ENCODE data around the gene TJP1.
"Not testable (repeated sequence)": the region's sequence is repeated elsewhere in the genome, so short reads cannot be mapped to it uniquely, and the experiment has no call there.

TJP1 gene

DNA sequence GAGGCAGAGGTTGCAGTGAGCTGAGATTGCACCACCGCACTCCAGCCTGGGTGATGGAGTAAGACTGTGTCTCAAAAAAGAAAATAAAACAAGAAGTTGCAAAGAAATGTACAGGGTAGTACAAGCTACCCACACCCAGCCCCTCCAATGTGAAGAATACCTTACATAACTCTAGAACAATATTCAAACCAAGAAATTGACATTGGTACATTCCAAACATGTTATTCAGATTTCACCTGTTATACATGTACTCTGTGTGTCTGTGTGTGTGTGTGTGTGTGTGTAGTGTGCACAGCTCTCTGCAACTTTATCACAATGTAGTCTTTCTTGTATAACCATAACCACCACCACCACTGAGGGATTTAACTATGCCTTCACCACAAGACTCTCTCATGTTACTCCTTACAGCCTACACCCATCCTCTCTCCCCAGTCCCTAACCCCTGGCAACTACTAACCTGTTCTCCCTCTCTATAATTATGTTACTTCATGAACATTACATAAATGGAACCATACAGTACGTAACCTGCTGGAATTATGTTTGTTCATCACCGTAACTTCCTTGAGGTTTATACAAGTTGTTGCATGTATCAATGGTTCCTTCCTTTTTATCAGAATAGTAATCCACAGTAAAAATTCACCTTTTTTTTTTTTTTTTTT lies 16.2 kb upstream of the TJP1 start:
- no peak for DNase-seq

DNA sequence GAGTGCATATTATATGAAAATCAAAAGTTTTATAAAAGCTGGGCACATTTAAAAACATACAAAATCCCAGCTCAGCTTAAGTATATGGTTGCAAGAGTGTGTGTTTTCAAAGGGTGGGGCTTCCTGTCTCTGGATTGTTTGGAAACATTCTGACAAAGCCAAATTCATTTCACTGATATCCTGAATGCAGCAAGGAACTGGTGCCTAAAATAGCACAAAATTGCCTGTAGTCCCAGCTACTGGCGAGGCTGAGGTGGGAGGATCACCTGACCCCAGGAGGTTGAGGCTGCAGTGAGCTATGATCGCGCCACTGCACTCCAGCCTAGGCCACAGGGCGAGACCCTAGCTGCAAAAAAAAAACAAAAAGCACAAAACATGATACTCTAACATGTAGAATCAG lies 13.0 kb upstream of the TJP1 start:
- no peak for DNase-seq

DNA sequence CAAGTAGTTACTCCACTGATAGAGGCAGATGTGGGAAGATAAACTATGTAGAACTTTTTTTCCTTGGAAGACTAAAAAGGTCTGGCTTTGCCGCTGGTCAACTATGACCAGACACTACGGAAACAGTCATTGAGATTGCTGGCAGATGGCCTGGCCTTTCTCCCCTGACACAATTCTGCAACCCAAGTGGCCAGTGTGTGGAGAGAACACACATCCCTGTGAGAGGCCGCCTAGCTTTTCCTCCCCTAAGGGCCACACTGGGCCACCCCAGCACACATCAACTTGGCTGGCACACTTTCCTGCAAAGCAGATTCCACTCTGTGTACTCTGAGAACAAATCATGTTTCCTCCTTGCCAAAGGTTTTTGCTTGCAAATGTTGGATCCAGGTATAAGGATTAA lies 10.4 kb upstream of the TJP1 start:
- no peak for DNase-seq

- no peak for DNase-seq
Observed at GRCh38 chr15:29826908-29827820, 4.9 kb upstream of the TJP1 start.

- DNase-seq: no peak
Observed at GRCh38 chr15:29825227-29825626, 3.0 kb upstream of the TJP1 start.

DNA sequence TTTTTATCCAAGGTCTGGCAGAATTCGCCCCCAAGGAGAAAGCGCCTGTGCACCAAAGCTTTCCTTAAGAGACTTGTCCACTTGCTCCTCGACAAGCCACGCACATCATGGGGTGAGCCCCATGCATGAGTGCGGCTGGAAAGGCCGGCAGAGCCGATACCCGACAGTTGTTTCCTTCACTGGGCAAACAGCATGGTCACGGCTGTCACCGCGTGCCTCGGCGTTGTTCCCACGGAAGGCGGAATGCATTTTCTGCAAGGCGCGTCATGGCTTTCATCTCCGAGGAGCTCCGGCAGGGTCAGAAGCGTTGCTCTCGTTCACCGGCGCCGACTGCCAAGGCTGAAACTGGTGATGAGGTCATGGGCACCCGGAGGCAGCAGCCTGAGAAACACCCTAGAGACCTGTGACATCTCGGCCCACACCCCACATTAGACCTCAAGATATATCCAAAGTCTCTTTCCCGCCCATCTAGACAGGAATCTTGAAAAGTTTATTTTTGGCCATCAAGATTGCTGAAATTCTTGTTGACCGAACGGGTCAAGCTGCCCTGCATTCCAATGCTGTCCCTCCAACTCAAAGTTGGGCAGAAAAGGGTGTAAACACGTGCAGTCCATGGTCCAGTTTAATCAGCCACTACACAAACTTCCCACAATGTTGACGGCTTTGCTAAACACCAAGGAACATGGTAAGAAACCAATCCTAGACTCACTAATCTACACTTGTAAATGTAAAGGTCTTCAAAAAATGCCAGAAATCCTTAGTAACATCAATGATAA lies 604 bp upstream of the TJP1 start:
- DNase-seq: peak; percentile 34

DNA sequence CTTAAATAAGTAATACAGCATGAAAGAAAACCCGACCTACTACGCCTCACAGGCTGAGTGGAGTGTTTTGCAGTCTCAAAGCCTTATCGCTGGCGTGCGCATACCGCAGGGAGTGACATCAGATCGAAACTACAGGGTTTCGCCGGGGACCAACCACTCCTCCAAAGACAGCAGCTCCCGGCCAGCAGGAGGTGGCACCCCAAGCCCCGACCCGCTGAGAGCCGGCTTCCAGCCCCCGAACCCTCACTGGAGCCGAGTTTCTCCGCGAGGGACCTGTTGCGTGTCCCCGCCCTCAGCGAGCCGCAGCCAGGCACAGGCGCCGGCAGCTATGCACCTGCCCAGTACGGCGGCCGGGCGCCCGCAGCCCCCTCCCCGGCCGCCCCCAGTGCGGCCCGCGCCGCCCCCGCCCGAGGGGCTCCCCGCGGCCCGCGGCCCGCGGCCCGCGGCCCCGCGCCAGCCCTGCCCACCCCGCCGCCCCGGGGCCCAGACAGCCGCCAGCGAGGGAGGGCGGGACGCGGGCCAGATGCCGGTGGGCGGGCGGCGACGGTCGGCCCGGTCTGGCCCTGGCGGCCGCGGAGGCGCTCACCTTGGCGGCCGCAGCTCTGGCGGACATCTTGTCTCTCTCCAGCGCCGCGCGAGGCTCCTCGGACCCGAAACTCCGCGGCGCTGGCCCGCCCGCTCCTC lies 710 bp downstream of the TJP1 start:
- peak; percentile 38 for DNase-seq

GRCh38 chr15:29820394-29821154 lies 1.7 kb downstream of the TJP1 start:
- DNase-seq: no peak

- no peak for DNase-seq
Observed at GRCh38 chr15:29819979-29820378, 2.3 kb downstream of the TJP1 start.

DNA sequence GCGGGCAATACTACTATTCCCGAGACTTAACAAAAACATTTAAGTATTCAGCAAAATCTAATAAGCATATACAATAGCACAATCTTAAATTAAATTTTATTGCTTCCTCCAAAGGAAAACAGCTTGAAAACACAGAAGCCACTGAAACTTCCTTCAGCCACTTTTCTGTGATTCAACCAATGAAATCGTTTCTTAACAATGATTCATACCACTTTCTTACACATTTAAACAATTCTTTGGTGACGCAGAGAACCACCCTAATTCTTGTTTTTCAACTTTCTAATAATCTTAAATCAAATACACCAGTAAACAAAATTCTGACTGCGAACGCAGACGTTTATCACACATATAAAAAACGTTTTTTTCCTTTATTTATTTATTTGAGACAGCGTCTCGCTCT lies 4.1 kb downstream of the TJP1 start:
- no peak for DNase-seq

DNA sequence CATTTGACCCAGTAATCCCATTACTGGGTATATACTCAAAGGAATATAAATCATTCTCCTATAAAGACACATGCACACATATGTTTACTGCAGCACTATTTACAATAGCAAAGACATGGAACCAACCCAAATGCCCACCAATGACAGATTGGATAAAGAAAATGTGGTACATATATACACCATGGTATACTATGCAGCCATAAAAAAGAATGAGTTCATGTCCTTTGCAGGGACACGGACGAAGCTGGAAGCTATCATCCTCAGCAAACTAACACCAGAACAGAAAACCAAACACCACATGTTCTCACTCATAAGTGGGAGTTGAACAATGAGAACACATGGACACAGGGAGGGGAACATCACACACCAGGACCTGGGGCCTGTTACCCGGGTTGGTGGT lies 4.8 kb downstream of the TJP1 start:
- not testable (repeated sequence) for DNase-seq

DNA sequence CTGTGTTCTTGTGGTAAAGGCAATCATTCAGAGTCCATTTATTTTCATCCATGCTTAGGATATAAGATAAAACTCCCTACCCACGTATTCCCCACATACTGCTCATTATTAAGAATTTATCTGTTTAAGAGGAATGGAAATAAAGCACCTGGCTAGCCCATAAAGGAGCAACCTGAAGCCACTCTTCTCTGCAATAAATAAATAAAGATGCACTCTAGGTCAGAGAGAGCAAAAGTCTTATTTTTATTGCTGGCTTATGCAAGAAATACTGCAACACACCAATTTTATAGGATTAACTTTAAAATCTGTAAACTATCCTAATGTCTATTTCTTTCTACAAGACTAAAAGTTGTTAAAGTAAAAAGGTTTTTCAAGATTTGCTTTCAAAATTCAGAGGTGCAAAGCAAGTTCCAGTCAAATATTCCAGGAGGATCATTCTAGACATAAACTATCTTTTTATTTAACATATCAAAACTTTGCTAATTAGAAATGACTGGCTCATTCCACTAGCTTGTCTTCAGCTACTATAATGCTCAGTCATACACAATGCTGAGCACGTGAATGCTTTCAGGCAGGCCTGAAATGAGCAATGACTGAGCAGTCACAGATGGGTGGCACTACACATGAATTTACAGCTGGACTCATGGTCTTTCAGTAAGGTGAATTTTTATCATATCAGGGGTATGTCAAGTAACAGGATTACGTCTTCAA lies 7.1 kb downstream of the TJP1 start:
- no peak for DNase-seq

DNA sequence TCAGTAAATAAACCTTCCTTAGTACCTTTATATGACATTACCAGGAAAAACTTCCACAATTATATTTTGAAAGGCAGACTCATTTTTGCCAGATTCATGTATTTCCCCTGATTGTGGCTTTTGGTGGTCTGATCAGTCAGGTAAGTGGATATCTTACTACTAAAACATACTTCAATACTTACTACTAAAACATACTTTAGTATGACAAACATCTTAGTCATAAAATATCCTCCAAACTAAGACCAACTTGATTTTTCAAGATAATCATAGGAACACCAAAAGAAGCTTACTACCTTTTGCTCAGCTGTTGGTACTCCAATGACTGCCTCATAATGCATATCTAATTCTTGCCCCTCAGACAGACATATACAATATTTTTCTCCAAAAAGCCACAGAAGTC lies 9.3 kb downstream of the TJP1 start:
- DNase-seq: no peak

GRCh38 chr15:29812384-29812694 lies 9.9 kb downstream of the TJP1 start:
- DNase-seq: no peak

DNA sequence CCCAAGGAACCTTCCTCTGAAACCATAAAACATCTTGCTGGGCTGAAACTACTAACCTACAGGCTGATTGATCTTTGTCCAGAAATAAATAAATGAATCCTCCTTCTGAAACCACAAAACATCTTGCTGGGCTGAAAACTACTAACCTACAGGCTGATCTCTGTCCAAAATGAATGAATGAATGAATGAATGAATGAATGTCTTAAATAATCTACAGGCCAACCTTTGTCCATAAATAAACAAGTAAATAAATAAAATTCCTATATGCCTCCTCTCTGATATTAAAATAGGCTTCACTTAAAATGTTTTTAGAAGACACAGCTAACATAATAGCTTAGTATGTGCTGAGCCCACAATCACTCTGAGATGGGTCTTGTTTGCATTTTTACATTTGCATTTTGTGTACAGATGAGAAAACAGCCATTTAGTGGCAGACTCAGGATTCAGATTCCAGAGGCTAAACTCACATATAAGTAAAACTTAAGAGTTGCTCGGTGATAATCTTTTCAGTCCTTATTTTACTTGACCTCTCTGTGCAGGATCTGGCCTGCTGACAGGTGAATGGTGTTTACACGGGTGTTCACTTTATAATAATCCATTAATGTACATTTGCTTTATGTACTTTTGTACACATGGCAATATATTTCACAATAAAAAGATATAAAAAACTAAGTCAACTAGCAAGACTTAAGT lies 10.4 kb downstream of the TJP1 start:
- DNase-seq: no peak

GRCh38 chr15:29805708-29806104 lies 16.6 kb downstream of the TJP1 start:
- DNase-seq: no peak

DNA sequence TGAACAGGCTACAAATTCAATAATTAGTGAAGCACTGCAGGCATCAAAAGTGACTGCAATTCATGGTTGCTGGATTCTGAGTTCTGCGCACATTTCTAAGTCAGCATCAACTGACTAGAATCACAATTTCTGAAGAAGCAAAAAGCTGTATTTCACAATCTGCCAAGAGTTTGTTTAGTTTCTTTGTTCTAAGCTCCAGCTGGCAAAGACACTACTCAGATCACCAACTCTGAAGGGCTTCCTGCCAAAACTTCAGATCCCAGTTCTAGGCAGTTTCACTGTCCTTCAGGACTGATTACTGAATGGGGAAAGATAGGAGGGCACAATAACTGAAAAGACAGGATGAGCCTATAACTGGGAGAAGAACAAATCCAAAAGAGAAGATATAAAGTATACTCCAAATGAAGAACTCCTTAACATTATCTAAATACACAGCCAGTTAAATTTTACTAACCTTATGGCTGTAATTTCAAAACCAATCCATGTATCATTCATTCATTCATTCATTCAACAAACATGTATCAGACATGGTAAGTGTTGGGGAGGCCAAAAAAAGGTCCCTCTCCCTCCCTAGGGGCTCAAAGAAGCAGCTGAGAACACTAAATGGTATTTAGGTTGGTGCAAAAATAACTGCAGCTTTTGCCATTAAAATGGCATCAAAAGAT lies 17.1 kb downstream of the TJP1 start:
- DNase-seq: no peak

- no peak for DNase-seq
Observed at GRCh38 chr15:29802411-29802810, 19.9 kb downstream of the TJP1 start.

- no peak for DNase-seq
Observed at GRCh38 chr15:29800491-29801366, 21.5 kb downstream of the TJP1 start.

DNA sequence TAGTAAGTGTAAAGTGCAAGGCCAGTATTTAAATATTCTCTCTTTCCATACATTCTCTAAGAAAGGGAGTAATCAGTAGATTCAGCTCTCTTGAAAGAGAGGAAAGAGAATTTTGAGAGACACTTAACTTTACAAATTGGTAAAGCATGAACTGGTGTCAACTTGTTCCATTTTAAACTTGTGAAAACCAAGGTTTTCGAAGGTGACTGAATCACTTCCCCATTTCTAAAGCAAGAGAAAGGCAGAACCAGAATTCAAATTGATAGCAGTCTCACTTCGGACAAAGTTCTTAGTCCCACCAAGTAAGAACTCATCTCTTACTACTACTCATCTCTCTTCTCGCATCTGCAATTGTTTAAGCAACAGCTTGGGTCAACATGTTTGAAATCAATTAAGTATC lies 22.4 kb downstream of the TJP1 start:
- no peak for DNase-seq
